Lower leg skin (tissue), 4 donors: Measurements from ENCODE around the gene FURIN. TPM values are rescaled to one million over a fixed set of nuclear protein-coding genes. Genes with fewer than 3 reads are reported as not detected.

Experiments used
- DNase-seq, 2 donors: peaks; one replicate each; pipeline ENCODE4 v3.0.0-alpha.2; 2019; ENCODE audit warnings: low spot score in 2 of 2
- H3K4me3 ChIP-seq: fragments of 200-600 bp; sonication (generic); 2 replicates; pipeline ENCODE4 v1.5.1; 2017; ENCODE audit warnings: mild to moderate bottlenecking, low read depth; ENCODE audit not compliant: poor library complexity, severe bottlenecking
- POLR2A ChIP-seq, 2 donors: fragments of 450-650 bp; IDR thresholded peaks; one replicate each; pipeline ENCODE4 v1.6.1; 2016 to 2017; ENCODE audit warnings: antibody characterized with exemption in 2 of 2, mild to moderate bottlenecking in 1 of 2, moderate library complexity in 1 of 2
- WGBS, 2 donors: methylation state at CpG; one replicate each; pipeline ENCODE4 v1.1.5; 2018; 5-methylcytosine and 5-hydroxymethylcytosine counted together
- intact Hi-C: fragments of 100-400 bp; cut with DNase I; formaldehyde crosslinking; loops from one replicate; pipeline ENCODE4 v1.15.0; 2023; ENCODE audit warnings: low total_unique reads
- total RNA-seq, 4 donors: library from RNA; depleted of rRNA; stranded (reverse); fragments of >200 nt; gene quantifications; one replicate each; pipeline ENCODE4 v1.1.0, GENCODE V29; 2016
- TF ChIP-seq, protein P1 (sequence below), 3 donors: fragments of 450-650 bp; IDR thresholded peaks; one replicate each; pipeline ENCODE4 v1.5.1; 2016; ENCODE audit warnings: antibody characterized with exemption in 3 of 3, mild to moderate bottlenecking in 3 of 3, moderate library complexity in 2 of 3

Gene FURIN
- total RNA-seq, 4 donors from 2014 or later: 114 to 163 (median 149) TPM

DNA sequence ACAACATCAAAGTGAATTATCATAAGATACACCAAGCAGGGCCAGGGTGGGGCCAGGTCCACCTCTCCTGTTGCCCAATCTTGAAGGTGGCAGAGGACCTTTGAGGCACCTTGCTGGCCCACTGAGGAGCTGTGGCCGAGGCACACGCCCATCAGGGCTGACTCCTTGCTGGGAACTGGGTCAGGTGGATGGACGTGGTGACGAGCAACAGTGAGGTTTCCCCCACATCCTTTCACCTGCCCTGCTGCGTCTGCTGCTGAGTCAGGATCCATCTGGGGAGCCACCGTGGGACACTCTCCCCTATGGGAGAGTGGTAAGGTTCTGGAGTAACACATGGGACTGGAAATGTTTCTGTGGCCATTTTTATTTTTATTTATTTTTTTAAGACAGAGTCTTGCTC lies 17.3 kb upstream of the FURIN start:
- DNase-seq: no peak
- TF ChIP-seq, protein P1, sequence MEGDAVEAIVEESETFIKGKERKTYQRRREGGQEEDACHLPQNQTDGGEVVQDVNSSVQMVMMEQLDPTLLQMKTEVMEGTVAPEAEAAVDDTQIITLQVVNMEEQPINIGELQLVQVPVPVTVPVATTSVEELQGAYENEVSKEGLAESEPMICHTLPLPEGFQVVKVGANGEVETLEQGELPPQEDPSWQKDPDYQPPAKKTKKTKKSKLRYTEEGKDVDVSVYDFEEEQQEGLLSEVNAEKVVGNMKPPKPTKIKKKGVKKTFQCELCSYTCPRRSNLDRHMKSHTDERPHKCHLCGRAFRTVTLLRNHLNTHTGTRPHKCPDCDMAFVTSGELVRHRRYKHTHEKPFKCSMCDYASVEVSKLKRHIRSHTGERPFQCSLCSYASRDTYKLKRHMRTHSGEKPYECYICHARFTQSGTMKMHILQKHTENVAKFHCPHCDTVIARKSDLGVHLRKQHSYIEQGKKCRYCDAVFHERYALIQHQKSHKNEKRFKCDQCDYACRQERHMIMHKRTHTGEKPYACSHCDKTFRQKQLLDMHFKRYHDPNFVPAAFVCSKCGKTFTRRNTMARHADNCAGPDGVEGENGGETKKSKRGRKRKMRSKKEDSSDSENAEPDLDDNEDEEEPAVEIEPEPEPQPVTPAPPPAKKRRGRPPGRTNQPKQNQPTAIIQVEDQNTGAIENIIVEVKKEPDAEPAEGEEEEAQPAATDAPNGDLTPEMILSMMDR (IDR thresholded peaks at IDR 0.05): no peak
- no peak for TF ChIP-seq POLR2A (IDR thresholded peaks at IDR 0.05)
- intact Hi-C loops: no loop called here
- WGBS, 2 donors: 82 to 87% methylated on average over 6 of the region's 6 CpGs
- no peak overlapping the region for H3K4me3 ChIP-seq

DNA sequence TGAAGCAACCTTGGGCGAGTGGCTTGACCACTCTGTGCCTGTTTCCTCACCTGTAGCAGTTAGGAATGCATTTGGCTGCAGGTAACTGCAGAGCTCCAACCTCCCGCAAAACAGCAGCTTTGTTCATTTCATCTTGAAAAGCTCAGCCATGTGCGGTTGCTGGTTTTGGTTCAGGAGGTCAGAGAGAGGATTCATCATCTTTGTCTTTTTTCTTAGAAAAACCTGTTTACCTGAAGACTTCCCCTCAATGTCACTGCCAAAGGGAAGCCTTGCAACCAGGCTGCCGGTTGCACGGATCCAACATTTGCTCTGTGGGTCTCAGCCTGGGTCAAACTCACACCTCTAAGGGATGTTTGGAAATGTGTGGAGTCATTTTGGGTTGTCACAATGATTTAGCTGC lies 16.4 kb upstream of the FURIN start:
- intact Hi-C loops: no loop called here
- WGBS, 2 donors: 78 to 88% methylated on average over 5 of the region's 5 CpGs
- TF ChIP-seq, protein P1 (IDR thresholded peaks at IDR 0.05): no peak
- TF ChIP-seq POLR2A (IDR thresholded peaks at IDR 0.05): no peak

DNA sequence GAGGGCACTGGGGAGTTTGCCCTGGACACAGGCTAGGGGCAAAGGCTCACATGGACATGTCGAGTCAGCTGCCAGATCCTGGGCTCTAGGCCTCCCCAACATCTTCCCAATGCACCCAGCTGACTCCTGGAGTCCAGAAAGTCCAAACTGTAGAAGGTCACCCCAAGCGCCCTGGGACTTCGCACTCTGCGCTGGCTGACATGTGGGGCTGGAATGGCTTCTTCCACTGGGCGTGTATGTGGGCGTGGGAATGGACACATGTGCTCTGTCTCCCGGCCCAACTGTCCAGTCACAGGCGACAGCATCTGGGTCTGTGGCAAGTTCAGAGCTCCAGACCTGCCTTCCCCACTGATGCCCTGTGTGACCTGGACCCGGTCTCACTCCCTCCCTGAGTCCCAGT lies 13.2 kb upstream of the FURIN start:
- TF ChIP-seq POLR2A (IDR thresholded peaks at IDR 0.05): no peak
- TF ChIP-seq, protein P1 (IDR thresholded peaks at IDR 0.05): no peak
- WGBS, 2 donors: 81 to 94% methylated on average over 8 to 9 of the region's 9 CpGs
- no peak overlapping the region for H3K4me3 ChIP-seq
- no peak for DNase-seq
- intact Hi-C loops: no loop called here

More for the DNA sequence above, 16.4 kb upstream of the FURIN start:
- no peak for DNase-seq
- no peak overlapping the region for H3K4me3 ChIP-seq

DNA sequence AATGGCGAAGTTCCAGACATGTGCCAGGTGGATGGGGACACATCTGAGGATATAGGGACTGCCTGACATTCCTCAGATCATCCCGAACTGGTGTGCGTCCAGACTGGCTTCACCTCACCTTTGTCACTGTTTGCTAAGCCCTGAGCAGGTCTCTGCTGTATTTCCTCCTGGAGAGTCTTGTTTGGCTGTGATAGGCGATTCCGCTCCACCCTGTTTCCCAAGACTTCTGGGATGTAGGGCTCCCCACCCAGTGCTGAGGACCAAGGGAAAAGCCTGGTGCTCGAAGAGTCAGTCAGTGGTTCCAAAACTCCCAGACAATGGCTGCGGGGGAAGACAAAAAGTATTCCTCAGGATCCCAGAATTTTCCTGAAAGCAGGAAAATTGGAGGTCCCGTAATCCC lies 11.1 kb upstream of the FURIN start:
- no peak for TF ChIP-seq POLR2A (IDR thresholded peaks at IDR 0.05)
- TF ChIP-seq, protein P1 (IDR thresholded peaks at IDR 0.05): no peak
- WGBS, 2 donors: 85 to 89% methylated on average over 8 of the region's 8 CpGs
- intact Hi-C loops: no loop called here
- H3K4me3 ChIP-seq: no peak overlapping the region
- DNase-seq: no peak

DNA sequence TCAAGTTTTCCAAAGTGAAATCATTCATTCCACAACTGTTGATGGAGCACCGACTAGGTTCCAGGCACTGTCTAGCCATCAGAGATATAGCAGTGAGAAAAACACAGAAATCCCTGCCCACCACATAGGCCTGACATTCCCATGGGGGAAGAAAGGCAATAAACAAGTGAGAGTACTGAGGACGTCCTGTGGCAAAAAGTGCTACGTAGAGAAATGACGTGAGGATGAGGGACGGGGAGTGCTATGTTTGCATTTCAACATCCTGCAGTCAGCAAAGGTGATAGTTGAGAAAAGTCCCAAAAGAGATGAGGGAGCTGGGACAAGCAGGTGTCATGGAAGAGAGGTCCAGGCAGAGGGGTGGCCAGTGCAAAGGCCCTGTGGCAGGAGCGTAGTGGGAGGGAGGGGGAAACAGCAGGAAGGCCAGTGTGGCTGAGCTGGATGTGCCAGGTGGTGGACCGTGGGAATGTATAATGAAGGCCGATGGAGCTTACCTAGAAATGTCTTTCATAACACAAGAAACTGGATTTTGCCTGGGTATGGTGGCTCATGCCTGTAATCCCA lies 10.4 kb upstream of the FURIN start:
- intact Hi-C loops: no loop called here
- TF ChIP-seq, protein P1 (IDR thresholded peaks at IDR 0.05): no peak
- TF ChIP-seq POLR2A (IDR thresholded peaks at IDR 0.05): no peak
- no peak overlapping the region for H3K4me3 ChIP-seq
- no peak for DNase-seq
- 92 to 95% methylated on average over 8 of the region's 8 CpGs for WGBS, 2 donors
